ENCODE results near the gene GORASP2. TPM values are rescaled to one million over a fixed set of nuclear protein-coding genes. Genes with fewer than 3 reads are reported as not detected.

Gene GORASP2
- total and polyA plus RNA-seq, 2 experiments from 2014 or later = 70.4 to 132 TPM

GRCh38 chr2:171004363-171004762 is 75.3 kb downstream of the GORASP2 start:
- H3K27ac ChIP-seq = no peak overlapping the region
- in situ Hi-C loops (cut with MboI) = no loop called here
- H3K36me3 ChIP-seq (ENCODE audit: low read depth) = peaks cover 26% of the 10 kb centered on the region
- H3K79me2 ChIP-seq (ENCODE audit: insufficient read depth) = no peaks in the 10 kb centered on the region
- H3K9ac ChIP-seq = no peak overlapping the region
- H3K27me3 ChIP-seq (replicated peaks; ENCODE audit: insufficient read depth) = no peaks in the 10 kb centered on the region
- WGBS, 2 experiments (ENCODE audit: low coverage in 1 of 2, low lambda C conversion rate in 2 of 2, missing lambda C conversion rate in 2 of 2) = 91 to 95% methylated on average over 2 of the region's 2 CpGs
- DNase-seq = no peak
- H4K20me1 ChIP-seq (ENCODE audit: insufficient read depth) = no peaks in the 10 kb centered on the region
- no peaks in the 10 kb centered on the region for H3K4me1 ChIP-seq (ENCODE audit: insufficient read depth)
- TF ChIP-seq EZH2phosphoT487 (IDR thresholded peaks at IDR 0.05; ENCODE audit: insufficient read depth, low read depth) = no peak
- TF ChIP-seq EZH2 (IDR thresholded peaks at IDR 0.05; ENCODE audit: insufficient read depth, poor library complexity, severe bottlenecking) = no peak
- H3K4me2 ChIP-seq (ENCODE audit: unreplicated experiment) = no peak overlapping the region
- no peaks in the 10 kb centered on the region for H3K9me3 ChIP-seq (ENCODE audit: low read depth)
- no peaks in the 10 kb centered on the region for H3F3A ChIP-seq (ENCODE audit: insufficient read depth)
- H2AFZ ChIP-seq = no peak overlapping the region
- H3K9me2 ChIP-seq (ENCODE audit: insufficient read depth) = no peaks in the 10 kb centered on the region
- no peak overlapping the region for H3K4me3 ChIP-seq

DNA sequence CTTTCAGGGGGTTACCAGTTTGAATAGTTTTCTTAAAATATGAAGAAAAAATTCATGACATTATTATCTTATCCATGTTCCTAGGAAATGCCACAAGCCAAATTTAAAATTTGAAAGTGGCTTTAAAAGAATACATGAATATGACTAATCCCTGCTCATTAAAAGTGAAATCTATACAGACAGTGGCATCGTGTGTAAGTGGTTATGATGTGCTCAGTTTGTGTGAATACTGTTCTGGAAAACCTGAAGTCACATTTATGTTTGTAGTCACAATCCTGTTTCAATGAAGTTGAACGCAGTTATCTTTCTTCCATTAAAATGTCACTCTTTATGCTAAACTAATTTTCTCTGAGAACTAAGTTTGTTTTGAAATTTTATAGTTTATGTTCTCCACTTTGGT is 75.8 kb downstream of the GORASP2 start:
- no peaks in the 10 kb centered on the region for H4K20me1 ChIP-seq (ENCODE audit: insufficient read depth)
- no peaks in the 10 kb centered on the region for H3K4me1 ChIP-seq (ENCODE audit: insufficient read depth)
- H3K4me3 ChIP-seq = no peak overlapping the region
- in situ Hi-C loops (cut with MboI) = no loop called here
- no peaks in the 10 kb centered on the region for H3K9me2 ChIP-seq (ENCODE audit: insufficient read depth)
- no peaks in the 10 kb centered on the region for H3K27me3 ChIP-seq (replicated peaks; ENCODE audit: insufficient read depth)
- no peak overlapping the region for H3K4me2 ChIP-seq (ENCODE audit: unreplicated experiment)
- TF ChIP-seq EZH2phosphoT487 (IDR thresholded peaks at IDR 0.05; ENCODE audit: insufficient read depth, low read depth) (no peak), EZH2 (IDR thresholded peaks at IDR 0.05; ENCODE audit: insufficient read depth, poor library complexity, severe bottlenecking) (no peak)
- H3K9me3 ChIP-seq (ENCODE audit: low read depth) = no peaks in the 10 kb centered on the region
- DNase-seq = no peak
- no peak overlapping the region for H3K9ac ChIP-seq
- no peaks in the 10 kb centered on the region for H3K79me2 ChIP-seq (ENCODE audit: insufficient read depth)
- WGBS, 2 experiments (ENCODE audit: low coverage in 1 of 2, low lambda C conversion rate in 2 of 2, missing lambda C conversion rate in 2 of 2) = 83 to 85% methylated on average over 2 of the region's 2 CpGs
- no peaks in the 10 kb centered on the region for H3F3A ChIP-seq (ENCODE audit: insufficient read depth)
- H2AFZ ChIP-seq = no peak overlapping the region
- peaks cover 24% of the 10 kb centered on the region for H3K36me3 ChIP-seq (ENCODE audit: low read depth)
- no peak overlapping the region for H3K27ac ChIP-seq

DNA sequence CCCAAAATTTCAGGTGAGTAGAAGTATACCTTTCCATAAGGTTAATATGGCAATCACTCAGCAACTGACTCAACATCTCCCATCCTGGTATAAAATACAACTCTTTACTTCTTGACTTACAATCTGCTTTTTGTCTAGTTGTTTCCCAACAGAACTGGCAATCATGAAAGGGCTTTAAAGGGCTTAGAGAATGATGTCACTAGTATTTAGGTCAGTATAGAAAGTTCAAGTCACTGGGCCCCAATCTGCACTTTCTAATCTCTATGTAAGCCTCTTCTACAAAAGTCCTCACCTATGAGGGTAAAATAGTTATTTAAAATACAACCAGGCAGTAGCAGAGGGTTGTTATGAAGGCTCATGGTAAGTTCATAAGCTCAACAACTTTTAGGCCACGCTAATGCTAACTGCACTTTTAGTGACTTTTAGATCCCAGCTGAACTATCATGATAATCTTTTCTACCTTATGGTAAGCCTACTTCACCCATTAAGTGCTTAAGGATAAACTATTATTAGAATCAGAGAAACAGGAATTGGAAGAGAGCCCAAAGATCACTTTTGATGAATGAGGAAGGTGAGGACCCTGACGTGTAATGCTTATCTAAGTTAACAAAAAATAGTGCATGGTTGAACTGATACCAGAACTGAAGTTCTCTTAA is 79.6 kb downstream of the GORASP2 start:
- no peaks in the 10 kb centered on the region for H3K79me2 ChIP-seq (ENCODE audit: insufficient read depth)
- in situ Hi-C loops (cut with MboI) = no loop called here
- no peaks in the 10 kb centered on the region for H4K20me1 ChIP-seq (ENCODE audit: insufficient read depth)
- no peaks in the 10 kb centered on the region for H3K9me2 ChIP-seq (ENCODE audit: insufficient read depth)
- H3K4me1 ChIP-seq (ENCODE audit: insufficient read depth) = no peaks in the 10 kb centered on the region
- no peak overlapping the region for H2AFZ ChIP-seq
- H3K4me3 ChIP-seq = no peak overlapping the region
- TF ChIP-seq EZH2phosphoT487 (IDR thresholded peaks at IDR 0.05; ENCODE audit: insufficient read depth, low read depth) (no peak), EZH2 (IDR thresholded peaks at IDR 0.05; ENCODE audit: insufficient read depth, poor library complexity, severe bottlenecking) (no peak)
- H3K9me3 ChIP-seq (ENCODE audit: low read depth) = no peaks in the 10 kb centered on the region
- no peak overlapping the region for H3K9ac ChIP-seq
- WGBS, 2 experiments (ENCODE audit: low coverage in 1 of 2, low lambda C conversion rate in 2 of 2, missing lambda C conversion rate in 2 of 2) = 98 to 99% methylated on average over 2 of the region's 2 CpGs
- no peak overlapping the region for H3K4me2 ChIP-seq (ENCODE audit: unreplicated experiment)
- peaks cover 24% of the 10 kb centered on the region for H3K36me3 ChIP-seq (ENCODE audit: low read depth)
- no peaks in the 10 kb centered on the region for H3K27me3 ChIP-seq (replicated peaks; ENCODE audit: insufficient read depth)
- no peaks in the 10 kb centered on the region for H3F3A ChIP-seq (ENCODE audit: insufficient read depth)
- H3K27ac ChIP-seq = no peak overlapping the region
- no peak for DNase-seq

DNA sequence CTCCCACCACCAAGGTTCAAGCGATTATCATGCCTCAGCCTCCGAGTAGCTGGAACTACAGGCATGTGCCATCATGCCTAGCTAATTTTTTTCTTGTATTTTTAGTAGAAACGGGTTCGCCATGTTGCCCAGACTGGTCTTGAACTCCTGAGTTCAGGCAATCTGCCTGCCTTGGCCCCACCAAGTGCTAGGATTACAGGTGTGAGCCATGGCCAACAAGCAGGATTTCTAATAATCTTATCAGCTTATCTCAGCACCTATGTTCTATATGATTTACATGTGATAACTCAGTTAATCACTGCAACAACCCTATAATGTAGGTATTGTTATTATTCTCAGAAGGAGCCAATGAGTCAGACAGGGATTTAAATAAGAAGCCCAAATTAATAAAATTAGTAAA is 80.3 kb downstream of the GORASP2 start:
- Histone ChIP-seq H2AFZ (no peak overlapping the region), H3F3A (ENCODE audit: insufficient read depth) (no peaks in the 10 kb centered on the region), H3K9me2 (ENCODE audit: insufficient read depth) (no peaks in the 10 kb centered on the region), H3K27me3 (replicated peaks; ENCODE audit: insufficient read depth) (no peaks in the 10 kb centered on the region), H3K9me3 (ENCODE audit: low read depth) (no peaks in the 10 kb centered on the region), H3K36me3 (ENCODE audit: low read depth) (peaks cover 28% of the 10 kb centered on the region), H3K4me3 (no peak overlapping the region), H3K79me2 (ENCODE audit: insufficient read depth) (no peaks in the 10 kb centered on the region), H3K4me2 (ENCODE audit: unreplicated experiment) (no peak overlapping the region), H4K20me1 (ENCODE audit: insufficient read depth) (no peaks in the 10 kb centered on the region), H3K4me1 (ENCODE audit: insufficient read depth) (no peaks in the 10 kb centered on the region), H3K9ac (no peak overlapping the region), H3K27ac (no peak overlapping the region)
- in situ Hi-C loops (cut with MboI) = no loop called here
- 100% methylated on average over 4 of the region's 4 CpGs for WGBS, 2 experiments (ENCODE audit: low coverage in 1 of 2, low lambda C conversion rate in 2 of 2, missing lambda C conversion rate in 2 of 2)
- no peak for DNase-seq
- no peak for TF ChIP-seq EZH2 (IDR thresholded peaks at IDR 0.05; ENCODE audit: insufficient read depth, poor library complexity, severe bottlenecking)
- TF ChIP-seq EZH2phosphoT487 (IDR thresholded peaks at IDR 0.05; ENCODE audit: insufficient read depth, low read depth) = no peak
